Thyroid gland (tissue), 4 donors: ENCODE data around the gene SLC25A20.

Experiments used
- CTCF ChIP-seq, 6 experiments: fragments of 200-600 bp in 3 of 6; fragments of 450-650 bp in 3 of 6; sonication (generic) in 3 of 6; IDR thresholded peaks; one replicate each; pipeline ENCODE4 v1.5.1; 2016 to 2019; ENCODE audit warnings: antibody characterized with exemption in 6 of 6, mild to moderate bottlenecking in 2 of 6, inconsistent platforms in 1 of 6, moderate library complexity in 1 of 6
- POLR2A ChIP-seq, 2 donors: fragments of 450-650 bp; IDR thresholded peaks; one replicate each; pipeline ENCODE4 v1.6.1; 2017; ENCODE audit warnings: antibody characterized with exemption in 2 of 2, mild to moderate bottlenecking in 2 of 2, moderate library complexity in 1 of 2

DNA sequence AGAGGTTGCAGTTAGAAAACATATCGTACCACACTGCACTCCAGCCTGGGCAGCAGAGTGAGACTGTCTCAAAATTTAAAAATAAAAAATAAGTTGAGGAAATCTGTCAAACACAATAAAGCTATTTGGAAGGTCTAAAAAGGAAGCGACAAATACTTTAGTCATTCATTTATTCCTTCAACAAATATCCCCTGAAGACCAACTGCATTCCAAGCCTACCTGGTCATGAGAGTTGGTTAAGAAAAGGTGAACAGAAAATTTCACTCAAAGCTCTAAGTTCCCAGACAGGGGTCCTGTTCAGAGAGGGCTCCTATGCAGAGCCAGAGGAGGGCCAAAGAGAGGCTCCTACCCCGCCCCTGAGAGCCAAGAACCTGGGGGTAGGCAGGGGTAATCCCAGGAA, 35.6 kb downstream of the SLC25A20 start:
- TF ChIP-seq CTCF (IDR thresholded peaks at IDR 0.05) = no peak
- no peak for TF ChIP-seq POLR2A (IDR thresholded peaks at IDR 0.05)
